NCI-H1417 (cell line): ENCODE measurements around the gene GABRA5.
A peak's percentile ranks its signal among the peaks of the same experiment; 100 is the strongest.
"Not testable (repeated sequence)": the region's sequence is repeated elsewhere in the genome, so short reads cannot be mapped to it uniquely, and the experiment has no call there.

Source experiments
- DNase-seq, 3 experiments: peaks; one replicate each; lab custom pipeline; 2025; lab: John Stamatoyannopoulos, UW

The GABRA5 gene

GRCh38 chr15:26866298-26867199 is at the start of gene GABRA5:
Gene GABRA5, plus strand, starts transcription at chr15:26867062. Its CDS starts 2,187 bp downstream, at chr15:26869249.
- DNase-seq: peak; percentile 16 to 70 (median 62)

GRCh38 chr15:26831191-26831590 is 35.7 kb upstream of the GABRA5 start:
- DNase-seq: not testable (repeated sequence)

GRCh38 chr15:26831951-26832350 is 34.9 kb upstream of the GABRA5 start:
- no peak for DNase-seq

GRCh38 chr15:26838742-26839460 is 28.0 kb upstream of the GABRA5 start:
- DNase-seq: peak; percentile 25 to 52 (median 25)

GRCh38 chr15:26841514-26841913 is 25.3 kb upstream of the GABRA5 start:
- DNase-seq: peak in 1 of 3 experiments; percentile 26

- no peak for DNase-seq
Observed at GRCh38 chr15:26841941-26842340, 24.9 kb upstream of the GABRA5 start.

GRCh38 chr15:26842391-26842790 is 24.5 kb upstream of the GABRA5 start:
- no peak for DNase-seq

GRCh38 chr15:26844901-26845300 is 22.0 kb upstream of the GABRA5 start:
- DNase-seq: no peak

GRCh38 chr15:26848498-26848897 is 18.4 kb upstream of the GABRA5 start:
- no peak for DNase-seq

- DNase-seq: no peak
Observed at GRCh38 chr15:26850161-26850560, 16.7 kb upstream of the GABRA5 start.

- DNase-seq: no peak
Observed at GRCh38 chr15:26852980-26853379, 13.9 kb upstream of the GABRA5 start.

GRCh38 chr15:26854435-26854834 is 12.4 kb upstream of the GABRA5 start:
- no peak for DNase-seq

- DNase-seq: peak; percentile 20 to 81 (median 50)
Observed at GRCh38 chr15:26864664-26865191, 2.1 kb upstream of the GABRA5 start.

GRCh38 chr15:26867200-26868007 is 542 bp downstream of the GABRA5 start:
- DNase-seq: peak in 1 of 3 experiments; percentile 62

- no peak for DNase-seq
Observed at GRCh38 chr15:26868029-26868685, 1.3 kb downstream of the GABRA5 start.

GRCh38 chr15:26869628-26870027 is 2.8 kb downstream of the GABRA5 start:
- no peak for DNase-seq

GRCh38 chr15:26870346-26870745 is 3.5 kb downstream of the GABRA5 start:
- DNase-seq: peak in 1 of 3 experiments; percentile 47

GRCh38 chr15:26872206-26872605 is 5.3 kb downstream of the GABRA5 start:
- DNase-seq: no peak

- no peak for DNase-seq
Observed at GRCh38 chr15:26873846-26874245, 7.0 kb downstream of the GABRA5 start.

- no peak for DNase-seq
Observed at GRCh38 chr15:26874774-26875475, 8.1 kb downstream of the GABRA5 start.

GRCh38 chr15:26875476-26875850 is 8.6 kb downstream of the GABRA5 start:
- DNase-seq: no peak
